RPMI8226 (cell line): ENCODE data around the gene TMEM184B.

ENCODE experiments used
- DNase-seq: peaks from one replicate; pipeline ENCODE4 v3.0.0-alpha.2; 2015

TMEM184B gene

DNA sequence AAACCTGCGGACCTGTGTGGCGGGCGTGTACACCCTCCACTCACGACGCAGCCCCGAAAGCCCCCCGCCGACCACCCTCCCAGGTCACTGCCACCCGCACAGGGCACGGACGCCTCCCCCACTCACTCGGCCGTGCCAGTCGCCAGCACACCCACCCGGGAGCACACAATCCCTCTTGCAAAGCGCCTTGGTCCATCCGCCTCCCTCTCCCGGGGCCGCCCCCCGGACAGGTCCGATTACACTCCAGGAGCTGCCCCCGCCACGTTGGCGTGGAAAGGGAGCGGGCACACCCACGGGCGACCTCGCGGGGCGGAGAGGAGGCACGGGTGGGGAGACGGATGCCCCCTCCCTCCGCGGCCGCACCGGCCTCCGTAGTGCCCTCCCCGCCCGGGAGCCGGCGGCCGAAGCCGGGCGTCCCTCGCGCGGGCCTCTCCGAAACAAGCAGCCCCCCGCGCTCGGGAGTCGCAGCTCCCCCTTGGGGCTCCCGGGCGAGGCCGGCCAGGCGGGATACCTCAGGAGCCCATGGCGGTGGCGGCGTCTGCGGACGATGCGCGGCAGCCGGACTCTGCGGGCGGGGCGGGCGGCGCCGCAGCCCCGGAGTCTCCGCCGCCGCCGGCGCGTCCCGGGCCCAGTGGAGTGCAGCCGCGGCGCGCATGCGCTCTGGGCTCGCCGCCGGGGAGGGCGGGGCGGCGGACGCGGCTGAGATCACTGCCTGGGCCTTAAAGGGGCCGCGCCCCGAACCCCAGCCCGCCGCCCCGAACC is at the start of gene TMEM184B:
TMEM184B (minus strand) TSS at position 638 of the 762 bp plus-strand sequence. CDS start 25,049 bp downstream, outside the sequence.
- peak; percentile 89 for DNase-seq

DNA sequence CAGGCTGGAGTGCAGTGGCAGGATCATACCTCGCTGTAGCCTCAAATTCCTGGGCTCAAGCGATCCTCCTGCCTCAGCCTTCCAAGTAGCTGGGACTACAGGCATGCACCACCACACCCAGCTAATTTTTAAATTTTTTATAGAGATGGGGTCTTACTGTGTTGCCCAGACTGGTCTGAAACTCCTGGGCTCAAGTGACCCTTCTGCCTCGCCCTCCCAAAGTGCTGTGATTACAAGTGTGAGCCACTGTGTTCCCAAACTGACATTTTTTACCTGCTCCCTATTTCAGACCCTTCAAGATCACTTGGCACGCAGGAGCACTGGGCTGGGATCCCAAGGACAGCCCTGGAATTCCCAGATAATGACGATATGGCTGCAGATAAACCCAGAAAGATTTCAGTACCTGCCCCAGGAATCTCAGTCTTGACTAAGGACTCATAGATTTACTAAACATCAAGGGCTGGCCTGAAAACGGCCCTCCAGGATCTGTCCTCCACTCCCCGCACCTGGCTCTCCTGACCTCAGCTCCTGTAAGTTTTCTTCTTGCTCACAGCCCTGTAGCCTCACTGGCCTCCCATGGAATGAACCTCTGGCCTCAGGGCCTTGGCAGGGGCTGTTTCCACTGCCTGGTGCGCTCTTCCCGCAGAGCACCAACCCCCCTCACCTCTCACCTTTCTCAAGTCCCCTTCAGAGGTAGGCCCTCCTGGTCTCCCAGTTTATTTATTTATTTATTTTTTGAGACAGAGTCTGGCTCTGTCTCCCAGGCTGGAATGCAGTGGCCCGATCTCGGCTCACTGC is 48.0 kb upstream of the TMEM184B start:
- DNase-seq = no peak

DNA sequence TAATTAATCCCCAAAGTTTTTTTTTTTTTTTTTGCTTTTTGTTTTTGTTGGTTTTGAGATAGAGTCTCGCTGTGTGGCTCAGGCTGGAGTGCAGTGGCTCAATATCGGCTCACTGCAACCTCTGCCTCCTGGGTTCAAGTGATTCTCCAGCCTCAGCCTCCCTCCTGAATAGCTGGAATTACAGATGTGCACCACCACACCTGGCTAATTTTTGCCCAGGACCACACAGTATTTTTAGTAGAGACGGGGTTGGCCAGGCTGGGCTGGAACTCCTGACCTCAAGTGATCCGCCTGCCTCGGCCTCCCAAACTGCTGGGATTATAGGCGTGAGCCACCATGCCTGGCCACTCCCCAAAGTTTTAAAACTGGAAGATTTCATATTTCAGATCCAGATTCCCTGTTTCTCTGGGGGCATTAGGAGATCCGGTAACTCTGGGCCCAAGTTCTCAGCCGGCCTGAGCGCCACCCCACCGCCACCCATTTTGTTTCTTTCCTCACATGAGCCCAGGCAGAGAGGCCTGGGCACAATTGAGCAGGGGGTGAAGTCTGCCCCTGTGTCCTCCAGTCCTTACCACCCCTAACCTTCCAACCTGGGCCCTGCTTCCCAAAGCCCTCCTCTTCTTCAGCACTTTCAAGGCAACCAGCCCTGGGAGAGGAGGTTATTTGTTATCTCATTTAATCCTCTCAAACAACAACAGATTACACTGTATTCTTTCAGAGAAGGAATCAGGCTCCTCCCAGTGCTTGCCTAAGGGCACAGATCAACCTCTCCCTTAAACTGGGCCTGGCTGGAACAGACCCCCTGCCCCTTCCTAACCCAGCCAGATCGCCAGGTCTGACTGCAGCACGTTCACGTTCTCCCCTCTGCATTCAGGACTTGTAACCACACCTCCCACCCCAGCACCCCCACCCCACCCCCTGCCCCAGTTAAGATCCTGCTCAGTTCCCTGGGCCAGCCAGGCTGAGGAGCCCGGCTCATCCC is 46.3 kb upstream of the TMEM184B start:
- DNase-seq = no peak

DNA sequence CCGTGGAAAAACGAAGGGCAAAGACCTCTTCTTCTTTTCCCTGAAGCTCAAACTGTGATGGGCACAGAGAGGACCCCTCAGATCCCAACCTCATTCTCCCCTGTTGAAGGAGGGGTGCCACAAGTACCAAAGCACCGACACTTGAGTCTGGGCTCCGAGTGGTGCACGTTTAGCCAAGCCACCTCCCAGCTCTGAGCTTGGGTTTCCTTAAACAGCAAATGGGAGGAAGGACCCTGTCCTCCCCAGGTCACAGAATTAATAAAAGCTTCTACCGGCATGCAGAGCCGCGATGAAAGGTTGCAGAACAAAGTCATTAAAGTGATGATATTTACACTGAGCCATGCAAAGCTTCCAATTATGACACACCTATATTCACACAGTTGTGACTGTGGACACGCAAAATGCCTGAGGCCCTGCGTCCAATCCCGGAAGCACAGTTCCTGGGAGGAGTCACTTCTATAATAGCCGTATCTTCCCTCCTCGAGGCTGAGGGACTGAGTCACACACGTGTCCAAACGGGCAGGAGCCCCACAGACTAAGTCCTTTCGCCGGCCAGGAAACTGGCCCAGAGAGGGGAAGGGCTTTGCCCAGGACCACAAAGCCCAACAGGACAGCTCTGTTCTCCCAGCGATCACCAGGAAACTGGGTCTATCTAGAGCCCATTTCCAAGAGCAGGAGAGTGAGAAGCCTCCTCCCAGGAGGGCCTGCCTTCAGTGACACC is 45.3 kb upstream of the TMEM184B start:
- no peak for DNase-seq

DNA sequence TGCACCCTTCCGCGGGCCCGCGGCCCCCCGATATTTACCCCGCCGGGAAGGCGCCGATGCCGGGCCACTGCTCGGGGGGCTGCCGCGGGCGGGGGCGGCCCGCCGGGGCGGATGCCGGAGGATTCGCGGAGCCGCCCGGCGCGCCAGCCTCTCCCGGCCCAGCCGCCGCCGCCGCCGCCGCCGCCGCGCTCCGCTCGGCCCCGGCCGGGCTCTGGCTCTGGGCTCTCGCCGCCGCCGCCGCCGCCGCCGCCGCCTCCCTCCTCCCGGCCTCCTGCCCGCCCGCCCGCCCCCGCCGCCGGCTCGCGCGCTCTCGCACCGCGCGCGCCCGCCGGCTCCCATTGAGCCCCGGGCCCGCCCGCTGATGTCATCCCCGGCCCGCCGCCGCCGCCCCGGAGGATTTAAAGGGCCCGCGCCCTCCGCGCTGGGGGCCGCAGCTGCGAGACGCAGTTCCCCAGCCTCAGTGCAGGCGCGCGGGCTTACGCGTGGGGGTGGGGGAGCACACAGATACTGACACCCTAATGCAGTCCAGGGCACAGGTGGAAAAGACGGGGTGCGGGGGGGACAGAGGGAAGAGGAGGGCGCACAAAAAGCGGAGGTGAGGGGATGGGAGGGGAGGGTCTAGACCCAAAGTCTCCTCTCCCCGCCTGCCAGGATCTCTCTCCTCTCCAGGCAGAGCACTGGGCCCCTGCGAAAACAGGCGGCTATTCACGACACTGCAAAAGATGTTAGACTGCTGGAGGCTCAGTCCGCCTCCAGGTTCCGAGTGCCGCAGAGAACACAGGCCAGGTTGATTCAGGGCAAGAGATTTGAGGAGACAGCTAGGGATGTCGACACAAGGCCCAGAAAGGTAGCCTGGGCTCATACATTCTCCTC is 44.5 kb upstream of the TMEM184B start, which contains the start of gene CSNK1E:
CSNK1E (minus strand) TSS at position 312 of the 873 bp plus-strand sequence. CDS start 3,276 bp downstream, outside the sequence.
- DNase-seq = peak; percentile 80

DNA sequence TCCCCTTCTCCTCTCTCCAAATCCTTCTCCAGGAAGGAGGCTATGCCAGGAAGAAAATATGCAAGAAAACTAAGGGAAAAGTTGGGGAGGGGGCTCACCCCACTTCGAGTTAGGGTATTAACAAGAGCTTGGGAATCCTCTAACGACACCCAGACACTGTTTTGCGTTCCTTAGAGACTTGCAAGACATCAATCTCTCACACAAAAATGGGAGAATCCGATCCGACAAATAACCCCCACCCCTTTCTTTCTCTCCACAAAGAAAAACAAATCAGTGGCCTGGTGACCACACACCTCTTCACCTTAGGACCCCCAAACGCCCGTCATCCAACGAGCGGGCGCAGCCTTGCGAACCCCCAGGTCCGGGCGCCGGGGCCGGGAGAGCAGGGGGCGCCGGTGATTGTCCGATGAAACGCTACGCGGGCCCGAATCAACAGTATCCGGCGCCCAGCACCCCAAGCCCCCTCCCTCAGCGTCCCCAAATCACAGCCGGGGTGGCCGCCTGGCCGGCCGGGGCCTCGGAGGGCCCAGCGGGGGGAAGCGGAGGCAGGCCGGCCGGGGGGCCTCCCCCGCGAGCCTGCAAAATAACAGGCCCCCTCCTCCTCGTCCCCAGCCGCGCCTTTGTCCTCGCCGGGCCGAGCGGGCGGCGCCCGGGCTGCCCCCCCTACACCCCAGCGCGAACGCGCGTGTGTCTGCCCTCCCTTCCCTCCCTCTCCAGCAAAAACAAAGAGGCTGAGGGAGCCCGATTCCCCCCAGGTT is 43.7 kb upstream of the TMEM184B start:
- peak; percentile 58 for DNase-seq

DNA sequence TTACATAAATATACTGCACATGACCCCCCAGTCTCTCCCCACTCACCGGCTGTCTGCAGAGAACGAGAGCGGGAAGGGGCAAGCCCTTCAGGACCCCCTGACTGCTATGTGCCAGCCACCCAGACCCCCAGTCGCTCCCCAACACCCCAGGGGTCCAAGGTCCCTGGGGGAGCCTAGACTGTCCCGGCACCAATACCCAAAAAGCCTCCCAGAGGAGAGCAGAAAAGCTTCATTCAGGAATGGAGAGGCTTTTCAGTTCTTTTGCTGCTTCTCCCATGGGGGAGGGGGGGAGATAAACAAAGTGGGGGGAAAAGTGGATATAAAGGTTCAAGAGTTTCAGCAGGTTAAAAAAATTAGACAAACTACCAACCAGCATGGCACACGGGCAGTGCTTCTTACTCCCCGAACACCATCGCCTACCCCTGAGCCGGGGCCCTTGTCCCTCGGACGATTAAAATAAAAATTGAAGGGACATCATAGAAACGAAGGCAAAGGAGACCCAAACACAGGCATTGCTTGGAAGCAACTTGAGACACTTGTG is 43.1 kb upstream of the TMEM184B start:
- DNase-seq = peak; percentile 28

DNA sequence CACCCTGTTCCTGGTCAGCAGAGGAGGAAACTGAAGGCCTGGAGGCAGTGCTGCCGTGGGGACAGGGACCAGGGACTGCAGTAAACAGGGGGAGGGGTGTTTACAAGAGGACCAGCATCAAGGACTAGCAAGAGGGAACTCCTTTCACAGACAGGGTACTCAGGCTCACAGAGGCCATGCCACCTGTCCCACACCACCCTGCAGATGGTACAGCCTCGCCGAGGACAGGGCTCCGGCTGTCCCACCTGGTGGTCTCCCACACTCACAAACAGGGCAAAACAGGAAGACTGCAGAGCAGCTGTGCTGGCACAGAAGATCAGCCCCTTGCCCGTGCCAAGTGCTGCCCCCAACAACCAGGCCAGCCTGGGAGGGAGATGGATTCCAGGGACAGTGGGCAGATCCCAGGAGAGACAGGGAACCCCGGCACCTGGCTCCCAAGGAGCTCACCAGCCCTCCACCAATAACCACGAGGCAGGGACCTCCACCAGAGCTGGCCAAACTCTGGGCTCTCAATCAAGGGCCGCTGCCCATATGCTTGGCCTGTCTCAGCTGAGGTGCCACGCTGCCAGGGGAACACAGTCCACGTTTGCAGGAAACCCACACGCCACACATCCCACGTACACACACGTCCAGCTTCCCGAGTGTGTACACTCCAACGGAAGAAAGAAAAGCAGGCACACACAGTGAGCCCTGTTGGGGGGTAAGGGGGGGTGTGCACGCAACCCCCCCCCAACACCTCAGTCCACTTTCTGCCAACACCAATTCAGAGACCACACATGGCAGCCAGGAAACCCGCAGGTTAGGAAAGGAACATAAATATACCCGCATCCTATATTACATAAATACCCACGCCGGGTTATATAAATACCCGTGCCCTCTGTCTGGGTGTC is 42.4 kb upstream of the TMEM184B start:
- DNase-seq = peak; percentile 78

DNA sequence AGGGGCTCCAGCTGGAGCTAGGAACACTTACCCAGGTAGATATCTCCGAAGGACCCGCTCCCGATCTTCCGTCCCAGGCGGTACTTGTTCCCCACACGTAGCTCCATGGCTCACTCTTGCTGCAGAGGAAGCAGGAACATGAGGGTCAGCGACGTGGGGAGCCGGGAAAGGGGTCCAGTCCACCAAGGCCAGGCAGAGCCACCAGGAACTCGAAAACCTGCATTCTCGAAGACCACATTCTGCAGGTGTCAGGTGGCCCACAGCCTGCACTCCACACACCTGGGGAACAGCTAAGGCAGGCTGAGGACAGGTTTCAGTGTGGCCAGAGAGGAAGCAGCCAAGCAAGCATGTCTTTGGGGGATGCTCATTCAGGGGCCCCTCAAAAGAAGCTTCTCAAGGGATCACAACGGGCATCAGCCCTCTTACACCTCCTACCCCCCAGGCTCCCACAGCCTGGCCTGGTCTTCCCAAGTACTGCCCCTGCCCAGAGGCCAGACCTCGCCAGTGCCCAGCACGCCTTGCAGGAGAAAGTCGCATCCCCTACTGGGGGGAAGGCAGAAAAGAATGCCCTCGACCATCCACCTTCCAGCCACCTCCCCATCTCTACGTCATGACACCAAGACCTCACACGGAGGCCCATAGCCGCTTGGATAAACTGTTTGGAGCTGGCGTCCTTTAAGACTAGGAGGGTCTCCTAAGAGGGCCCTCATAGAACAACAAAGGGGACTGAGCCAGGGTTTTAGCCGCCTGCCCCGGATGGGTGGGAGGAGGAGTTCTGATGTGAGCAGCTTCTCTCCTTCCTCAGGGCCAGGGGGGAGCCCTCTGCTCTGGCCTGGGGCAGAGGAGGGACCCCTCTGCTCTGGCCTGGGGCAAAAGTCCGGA is 41.5 kb upstream of the TMEM184B start:
- DNase-seq = peak; percentile 76

DNA sequence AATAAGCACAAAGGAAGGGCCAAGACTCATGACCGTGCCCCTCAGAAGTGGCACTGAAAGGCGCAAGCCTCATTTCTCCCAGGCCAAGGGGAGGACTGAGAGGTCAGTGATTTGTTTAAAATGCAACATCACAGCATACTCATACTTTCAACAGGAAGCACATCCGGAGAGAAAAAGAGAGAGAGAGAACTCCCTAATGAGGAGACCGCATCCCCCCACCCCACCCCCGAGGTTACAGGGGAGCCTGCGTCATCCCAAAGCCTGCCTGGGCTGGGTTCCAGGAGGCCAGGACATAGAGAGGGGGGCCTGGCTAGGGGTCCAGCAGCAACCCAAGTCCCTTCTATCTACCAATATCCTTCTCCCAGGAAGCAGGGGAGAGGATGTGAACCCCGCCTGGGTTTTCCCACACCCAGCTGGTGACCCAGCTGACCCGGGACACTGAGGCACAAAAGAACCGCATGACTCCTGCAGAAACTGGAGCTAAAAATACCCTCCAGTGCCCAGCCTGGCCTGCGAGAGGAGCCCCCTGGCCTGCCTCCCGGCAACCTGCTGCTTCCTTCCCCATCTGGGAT is 40.7 kb upstream of the TMEM184B start:
- DNase-seq = peak; percentile 44

DNA sequence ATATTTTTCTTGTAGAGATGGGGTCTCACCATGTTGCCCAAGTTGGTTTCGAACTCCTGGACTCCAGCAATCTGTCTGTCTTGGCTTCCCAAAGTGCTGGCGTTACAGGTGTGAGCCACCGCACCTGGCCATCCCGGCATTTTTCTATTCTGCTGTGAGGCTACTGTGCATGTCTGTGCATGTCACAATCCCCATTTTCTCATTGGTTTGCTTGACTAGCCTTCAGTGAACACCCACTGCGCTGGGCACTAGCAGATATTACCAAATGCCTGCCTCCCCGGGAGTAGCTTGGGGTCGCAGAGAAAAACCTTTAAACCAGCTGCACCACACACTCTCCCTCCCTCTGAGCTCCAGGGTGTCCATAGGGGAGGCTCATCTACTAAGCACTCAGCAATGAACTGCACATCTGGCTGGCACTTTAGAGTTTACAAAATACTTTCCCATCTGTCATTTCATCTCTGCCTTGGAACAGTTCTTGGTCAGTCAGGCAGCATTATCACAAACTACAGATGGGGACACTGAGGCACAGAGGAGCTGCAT is 39.5 kb upstream of the TMEM184B start:
- no peak for DNase-seq

DNA sequence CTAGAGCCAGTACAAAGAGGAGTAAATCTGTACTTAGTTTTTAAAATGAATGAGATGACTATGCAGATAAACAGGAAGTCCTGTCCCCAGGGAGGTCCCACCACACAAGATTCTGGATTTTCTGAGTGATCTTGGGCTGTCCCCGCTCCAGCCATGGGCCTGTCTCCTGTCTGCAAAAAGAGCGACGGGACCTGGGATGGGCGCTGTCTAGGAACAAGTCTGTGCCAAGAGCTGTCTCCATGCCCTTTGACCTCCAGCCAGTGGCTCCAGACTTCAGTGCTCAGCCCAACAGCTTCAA is 38.5 kb upstream of the TMEM184B start:
- DNase-seq = no peak

DNA sequence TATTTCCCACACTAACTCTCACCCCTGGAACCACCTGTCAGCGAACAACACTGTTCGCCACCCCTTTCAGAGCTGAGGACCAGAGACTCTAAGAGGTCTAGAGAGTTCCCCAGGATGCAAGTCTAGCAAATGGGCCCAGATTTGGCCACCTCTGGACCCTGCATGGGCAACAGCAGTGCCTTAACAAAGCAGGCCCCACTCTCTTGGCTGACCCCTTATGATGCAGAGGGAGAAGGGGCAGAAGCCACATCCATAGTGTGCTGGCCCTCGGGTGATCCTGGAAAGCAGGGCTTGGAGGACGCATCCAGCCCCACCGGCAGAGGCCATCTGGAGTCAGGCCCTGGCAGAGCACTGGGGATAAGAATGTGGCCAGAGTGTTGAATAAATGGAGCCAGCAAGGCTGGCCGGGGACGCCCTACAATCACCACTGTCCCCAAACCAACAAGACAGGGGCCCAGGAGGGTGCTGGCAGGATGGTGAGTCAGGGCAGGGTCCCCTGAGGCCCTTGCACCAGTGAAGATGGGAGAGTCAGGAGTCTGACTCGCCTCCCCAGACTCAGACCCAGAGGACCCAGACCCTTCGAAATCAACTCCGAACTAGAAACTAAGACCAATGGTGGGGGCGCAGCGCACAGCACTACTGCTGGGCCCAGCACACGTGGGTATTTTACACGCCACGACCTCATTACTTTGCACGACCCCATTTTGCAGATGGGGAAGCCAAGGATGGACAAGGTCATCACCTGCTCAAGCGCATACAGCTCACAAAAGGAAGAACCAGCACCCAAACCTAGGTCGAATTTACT is 37.9 kb upstream of the TMEM184B start:
- DNase-seq = no peak

DNA sequence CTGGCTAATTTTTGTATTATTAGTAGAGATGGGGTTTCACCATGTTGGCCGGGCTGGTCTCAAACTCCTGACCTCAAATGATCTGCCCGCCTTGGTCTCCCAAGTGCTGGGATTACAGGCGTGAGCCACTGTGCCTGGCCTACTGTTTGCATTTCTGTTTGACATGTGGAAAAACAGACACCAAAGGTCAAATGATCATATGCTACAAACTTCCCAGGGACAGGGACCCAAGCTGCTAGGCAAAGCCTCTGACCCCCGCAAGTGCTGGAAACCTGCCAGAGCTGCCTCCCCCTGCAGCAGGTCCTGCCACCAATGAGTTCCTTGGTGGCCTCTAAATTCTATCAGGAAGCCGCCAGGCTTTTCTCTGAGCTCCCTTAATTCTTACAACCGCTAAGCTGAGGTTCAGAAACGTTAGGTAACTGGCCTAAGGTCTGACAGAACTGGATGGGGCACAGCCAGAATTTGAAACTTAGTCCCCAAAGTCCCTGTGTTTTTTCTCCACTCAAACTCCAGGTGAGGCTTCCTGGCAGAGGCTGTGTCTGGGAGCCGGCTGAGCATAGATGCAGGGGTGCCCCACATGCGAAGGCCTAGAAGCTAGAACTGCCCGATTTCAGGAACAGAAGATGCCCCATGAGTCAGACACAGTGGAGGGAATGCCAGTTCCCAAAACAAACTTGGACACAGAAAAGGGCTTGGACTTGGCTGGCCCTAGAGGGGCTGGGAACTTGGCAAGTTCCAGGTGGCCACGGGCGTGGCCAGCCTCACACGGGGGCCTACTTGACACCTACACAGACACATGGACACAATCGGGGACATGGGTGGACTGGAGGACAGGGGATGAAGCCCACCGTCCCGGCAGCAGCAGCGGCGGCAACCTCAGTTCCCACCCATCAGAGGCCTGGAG is 37.1 kb upstream of the TMEM184B start:
- no peak for DNase-seq

DNA sequence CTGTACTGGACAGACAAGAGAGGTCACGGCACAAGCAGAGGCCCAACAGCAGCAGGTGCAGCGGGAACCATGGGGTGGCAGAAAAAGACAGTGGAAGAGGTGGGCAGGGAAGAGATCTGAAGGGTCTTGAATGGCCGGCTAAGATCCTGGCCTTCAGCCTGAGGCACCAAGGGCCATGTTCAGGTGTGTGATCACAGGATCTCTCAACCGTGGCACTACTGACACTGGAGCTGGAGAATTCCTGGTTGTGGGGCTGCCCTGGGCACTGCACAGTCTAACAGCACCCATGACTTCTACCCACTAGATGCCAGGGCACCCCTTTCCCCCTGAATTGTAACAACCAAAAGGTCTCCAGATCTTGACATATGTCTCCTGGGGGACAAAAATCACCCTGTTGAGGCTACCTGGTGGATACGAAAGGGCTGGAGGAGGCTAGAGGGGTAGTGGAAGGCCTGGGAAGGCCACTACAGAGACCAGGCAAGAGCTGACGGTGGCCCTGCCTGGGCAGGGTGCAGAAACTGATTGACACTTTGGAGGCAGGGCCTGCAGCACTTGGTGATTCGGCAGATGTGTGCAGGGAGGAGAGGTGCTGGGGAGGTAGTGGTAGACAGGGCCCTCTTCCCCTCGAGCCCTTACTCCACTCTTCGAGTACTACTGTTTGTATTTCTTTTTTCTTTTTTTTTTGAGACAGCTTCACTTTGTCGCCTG is 36.1 kb upstream of the TMEM184B start:
- DNase-seq = no peak
